Suprapubic skin (tissue), 4 donors: Measurements from ENCODE around the gene TMEM164.

Experiments
- POLR2A ChIP-seq, 2 donors: fragments of 450-650 bp; IDR thresholded peaks; one replicate each; pipeline ENCODE4 v1.6.1; 2017; ENCODE audit warnings: antibody characterized with exemption in 2 of 2, mild to moderate bottlenecking in 2 of 2, moderate library complexity in 2 of 2
- POLR2AphosphoS5 ChIP-seq, 3 donors: sonication (generic); formaldehyde crosslinking; IDR thresholded peaks; one replicate each; pipeline ENCODE4 v1.6.1; 2017; ENCODE audit warnings: antibody characterized with exemption in 3 of 3
- TF ChIP-seq, protein P1 (sequence below), 2 donors: fragments of 200-600 bp in 1 of 2; fragments of 450-650 bp in 1 of 2; sonication (generic) in 1 of 2; IDR thresholded peaks; one replicate each; pipeline ENCODE4 v1.5.1; 2016 to 2019; ENCODE audit warnings: antibody characterized with exemption in 2 of 2, mild to moderate bottlenecking in 1 of 2, moderate library complexity in 1 of 2

GRCh38 chrX:110050386-110050785 lies 47.5 kb downstream of the TMEM164 start:
- TF ChIP-seq, protein P1, sequence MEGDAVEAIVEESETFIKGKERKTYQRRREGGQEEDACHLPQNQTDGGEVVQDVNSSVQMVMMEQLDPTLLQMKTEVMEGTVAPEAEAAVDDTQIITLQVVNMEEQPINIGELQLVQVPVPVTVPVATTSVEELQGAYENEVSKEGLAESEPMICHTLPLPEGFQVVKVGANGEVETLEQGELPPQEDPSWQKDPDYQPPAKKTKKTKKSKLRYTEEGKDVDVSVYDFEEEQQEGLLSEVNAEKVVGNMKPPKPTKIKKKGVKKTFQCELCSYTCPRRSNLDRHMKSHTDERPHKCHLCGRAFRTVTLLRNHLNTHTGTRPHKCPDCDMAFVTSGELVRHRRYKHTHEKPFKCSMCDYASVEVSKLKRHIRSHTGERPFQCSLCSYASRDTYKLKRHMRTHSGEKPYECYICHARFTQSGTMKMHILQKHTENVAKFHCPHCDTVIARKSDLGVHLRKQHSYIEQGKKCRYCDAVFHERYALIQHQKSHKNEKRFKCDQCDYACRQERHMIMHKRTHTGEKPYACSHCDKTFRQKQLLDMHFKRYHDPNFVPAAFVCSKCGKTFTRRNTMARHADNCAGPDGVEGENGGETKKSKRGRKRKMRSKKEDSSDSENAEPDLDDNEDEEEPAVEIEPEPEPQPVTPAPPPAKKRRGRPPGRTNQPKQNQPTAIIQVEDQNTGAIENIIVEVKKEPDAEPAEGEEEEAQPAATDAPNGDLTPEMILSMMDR (IDR thresholded peaks at IDR 0.05), result no peak
- no peak for TF ChIP-seq POLR2A (IDR thresholded peaks at IDR 0.05)
- no peak for TF ChIP-seq POLR2AphosphoS5 (IDR thresholded peaks at IDR 0.05)
